GM12878 (cell line): ENCODE data around the gene OPRL1.

Experiments
- BCL3 ChIP-seq: IDR thresholded peaks from 2 replicates; pipeline ENCODE4 v1.6.1; 2011; ENCODE audit warnings: borderline replicate concordance, low read depth, mild to moderate bottlenecking, moderate library complexity, low read length; ENCODE audit not compliant: insufficient read depth, poor library complexity, severe bottlenecking
- CEBPB ChIP-seq, 2 experiments: fragments of 150-350 bp in 1 of 2; IDR thresholded peaks; 2 replicates each; pipeline ENCODE4 v1.6.1; 2012 to 2014; ENCODE audit warnings: low read depth in 2 of 2, low read length in 2 of 2, borderline replicate concordance in 1 of 2, inconsistent platforms in 1 of 2
- CTCF ChIP-seq, 3 experiments: IDR thresholded peaks in 2 of 3; conservative IDR thresholded peaks in 1 of 3; 2 replicates each; pipeline ENCODE4 v1.5.1; 2011; ENCODE audit warnings: low read depth in 3 of 3, low read length in 3 of 3, mild to moderate bottlenecking in 3 of 3, control low read depth in 2 of 3, moderate library complexity in 2 of 3, inconsistent platforms in 1 of 3, mixed read lengths in 1 of 3; ENCODE audit not compliant: control insufficient read depth in 2 of 3, insufficient read depth in 1 of 3; ENCODE audit errors: extremely low read depth in 1 of 3
- E4F1 ChIP-seq: fragments of 450-650 bp; IDR thresholded peaks from 2 replicates; pipeline ENCODE4 v1.6.1; 2018; ENCODE audit warnings: borderline replicate concordance, mild to moderate bottlenecking; ENCODE audit not compliant: partially characterized antibody
- EP300 ChIP-seq, 2 experiments: fragments of 150-350 bp in 1 of 2; IDR thresholded peaks; 2 replicates each; pipeline ENCODE4 v1.6.1; 2011 to 2012; ENCODE audit warnings: low read depth in 2 of 2, low read length in 2 of 2, borderline replicate concordance in 1 of 2, improper control_type of control experiment in 1 of 2, inconsistent platforms in 1 of 2; ENCODE audit not compliant: control insufficient read depth in 1 of 2
- EZH2 ChIP-seq: IDR thresholded peaks from 2 replicates; pipeline ENCODE4 v1.6.1; 2012; ENCODE audit warnings: low read depth, mild to moderate bottlenecking, control low read depth, inconsistent platforms, low read length, borderline replicate concordance; ENCODE audit not compliant: control insufficient read depth
- HCFC1 ChIP-seq: fragments of 150-350 bp; IDR thresholded peaks from 2 replicates; pipeline ENCODE4 v1.6.1; 2014; ENCODE audit warnings: low read length
- NRF1 ChIP-seq: conservative IDR thresholded peaks from 2 replicates; pipeline ENCODE4 v1.6.1; 2011; ENCODE audit warnings: mild to moderate bottlenecking, low read depth, low read length, improper control_type of control experiment
- POLR2A ChIP-seq: IDR thresholded peaks from 2 replicates; pipeline ENCODE4 v1.6.1; 2011; ENCODE audit warnings: low read depth, mild to moderate bottlenecking, low read length
- POLR2AphosphoS5 ChIP-seq: IDR thresholded peaks from 2 replicates; pipeline ENCODE4 v1.6.1; 2011; ENCODE audit warnings: mild to moderate bottlenecking, low read length, inconsistent platforms
- SP1 ChIP-seq: IDR thresholded peaks from one replicate; pipeline ENCODE4 v1.6.1; 2011; ENCODE audit warnings: low read depth, low read length
- TF ChIP-seq, protein P1 (sequence below): IDR thresholded peaks from 2 replicates; pipeline ENCODE4 v1.6.1; 2011; ENCODE audit warnings: low read depth, mild to moderate bottlenecking, low read length, moderate library complexity, borderline replicate concordance; ENCODE audit errors: extremely low read depth

DNA sequence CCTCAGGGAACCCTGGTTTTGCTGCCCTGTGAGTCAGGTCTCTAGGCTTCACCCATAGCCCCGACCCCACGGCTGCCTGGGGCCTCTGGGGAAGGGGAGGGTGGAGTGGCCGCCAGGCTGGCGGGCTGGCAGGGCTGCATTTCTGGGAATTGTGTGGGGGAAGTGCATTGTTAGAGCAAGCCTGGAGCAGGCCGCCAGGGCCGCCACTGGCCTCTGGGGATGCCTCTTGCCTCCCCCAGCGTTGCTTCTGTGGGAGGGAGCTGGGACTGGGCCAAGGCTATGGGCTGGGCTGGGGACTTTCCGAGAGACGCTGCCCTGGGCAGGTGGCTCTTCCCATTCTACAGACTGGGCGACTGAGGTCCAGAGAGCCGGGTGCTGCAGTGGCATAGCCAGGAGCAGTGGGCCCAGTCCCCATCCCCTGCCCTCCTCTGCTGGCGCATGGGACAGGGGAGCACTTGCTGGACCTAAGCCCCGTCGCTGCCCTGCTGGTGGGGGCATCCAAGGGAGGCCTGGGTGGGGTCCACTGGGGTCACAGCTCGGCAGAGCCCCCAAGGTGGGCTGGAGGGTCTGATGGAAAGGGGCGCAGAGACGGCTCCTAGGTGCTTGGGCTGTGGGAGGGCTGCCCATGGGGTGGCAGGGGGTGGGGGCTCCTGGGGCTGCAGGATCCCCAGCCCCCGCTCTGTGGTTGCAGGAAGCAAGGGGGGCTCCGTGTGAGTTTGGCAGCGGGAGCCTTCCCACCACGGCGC is 23.8 kb upstream of the OPRL1 start:
- TF ChIP-seq, protein P1, sequence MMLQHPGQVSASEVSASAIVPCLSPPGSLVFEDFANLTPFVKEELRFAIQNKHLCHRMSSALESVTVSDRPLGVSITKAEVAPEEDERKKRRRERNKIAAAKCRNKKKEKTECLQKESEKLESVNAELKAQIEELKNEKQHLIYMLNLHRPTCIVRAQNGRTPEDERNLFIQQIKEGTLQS = no peak
- TF ChIP-seq EZH2 (no peak), EP300 (IDR thresholded peaks at IDR 0.05; ENCODE audit: borderline replicate concordance in 1 of 2, control insufficient read depth in 1 of 2, low read depth in 2 of 2, low read length in 2 of 2) (no peak), NRF1 (no peak), BCL3 (no peak), CEBPB (IDR thresholded peaks at IDR 0.05; ENCODE audit: borderline replicate concordance in 1 of 2, low read depth in 2 of 2, low read length in 2 of 2) (no peak), E4F1 (no peak), POLR2A (no peak), POLR2AphosphoS5 (no peak), CTCF (IDR thresholded peaks at IDR 0.05 in 2 of 3, conservative IDR thresholded peaks at IDR 0.05 in 1 of 3; ENCODE audit: control insufficient read depth in 2 of 3, extremely low read depth in 1 of 3, insufficient read depth in 1 of 3, low read depth in 3 of 3, low read length in 3 of 3) (no peak), HCFC1 (no peak), SP1 (no peak)
